ENCODE measurements around the gene LEMD3. TPM values are rescaled to one million over a fixed set of nuclear protein-coding genes. Genes with fewer than 3 reads are reported as not detected.

The LEMD3 gene
- polyA plus RNA-seq, 1 experiment, result 4.7 TPM

GRCh38 chr12:65220761-65221160 is 51.4 kb downstream of the LEMD3 start:
- ChIA-PET POLR2A (no interaction called here), CTCF (no interaction called here)
- Histone ChIP-seq H3K27me3 (ENCODE audit: control insufficient read depth, insufficient read depth, low read length) (no peaks in the 10 kb centered on the region), H3K36me3 (ENCODE audit: control insufficient read depth, insufficient read depth, low read length) (peaks cover 1% of the 10 kb centered on the region), H3K4me3 (ENCODE audit: low read depth, low read length) (no peak overlapping the region)
- no peak for DNase-seq (ENCODE audit: low read depth)
- TF ChIP-seq CTCF (IDR thresholded peaks at IDR 0.05; ENCODE audit: insufficient read depth, low read depth, low read length), result no peak

GRCh38 chr12:65229441-65229840 is 60.1 kb downstream of the LEMD3 start:
- no peak for TF ChIP-seq CTCF (IDR thresholded peaks at IDR 0.05; ENCODE audit: insufficient read depth, low read depth, low read length)
- ChIA-PET CTCF (interaction anchor here (0.9 kb wide), 1 partner anchor 21 kb away, joined by 3 read pairs; no protein-coding TSS in a partner anchor), POLR2A (no interaction called here)
- Histone ChIP-seq H3K36me3 (ENCODE audit: control insufficient read depth, insufficient read depth, low read length) (no peaks in the 10 kb centered on the region), H3K4me3 (ENCODE audit: low read depth, low read length) (no peak overlapping the region), H3K27me3 (ENCODE audit: control insufficient read depth, insufficient read depth, low read length) (no peaks in the 10 kb centered on the region)
- DNase-seq (ENCODE audit: low read depth), result peak; percentile 8

- no peak overlapping the region for H3K4me3 ChIP-seq (ENCODE audit: low read depth, low read length)
- H3K27me3 ChIP-seq (ENCODE audit: control insufficient read depth, insufficient read depth, low read length), result no peaks in the 10 kb centered on the region
- no peaks in the 10 kb centered on the region for H3K36me3 ChIP-seq (ENCODE audit: control insufficient read depth, insufficient read depth, low read length)
- peak; percentile 9 for DNase-seq (ENCODE audit: low read depth)
- TF ChIP-seq CTCF (IDR thresholded peaks at IDR 0.05; ENCODE audit: insufficient read depth, low read depth, low read length), result peak; percentile 40; the same call in 1 of the 2 replicates
- CTCF ChIA-PET, result interaction anchor here (0.8 to 1.6 kb wide), 7 partner anchors 8 to 342 kb away, joined by 3 to 5 read pairs (median 4); no protein-coding TSS in a partner anchor
- POLR2A ChIA-PET, result no interaction called here
These were observed 63.2 kb downstream of the LEMD3 start for GRCh38 chr12:65232476-65233077.

GRCh38 chr12:65237153-65237552 is 67.8 kb downstream of the LEMD3 start:
- H3K27me3 ChIP-seq (ENCODE audit: control insufficient read depth, insufficient read depth, low read length), result no peaks in the 10 kb centered on the region
- H3K36me3 ChIP-seq (ENCODE audit: control insufficient read depth, insufficient read depth, low read length), result 0 out of 2 replicates have a peak, but pooled peaks cover 2% of the 10 kb centered on the region
- no peak for DNase-seq (ENCODE audit: low read depth)
- ChIA-PET POLR2A (no interaction called here), CTCF (no interaction called here)
- TF ChIP-seq CTCF (IDR thresholded peaks at IDR 0.05; ENCODE audit: insufficient read depth, low read depth, low read length), result no peak
- H3K4me3 ChIP-seq (ENCODE audit: low read depth, low read length), result no peak overlapping the region

- Histone ChIP-seq H3K4me3 (ENCODE audit: low read depth, low read length) (no peak overlapping the region), H3K36me3 (ENCODE audit: control insufficient read depth, insufficient read depth, low read length) (0 out of 2 replicates have a peak, but pooled peaks cover 2% of the 10 kb centered on the region), H3K27me3 (ENCODE audit: control insufficient read depth, insufficient read depth, low read length) (no peaks in the 10 kb centered on the region)
- TF ChIP-seq CTCF (IDR thresholded peaks at IDR 0.05; ENCODE audit: insufficient read depth, low read depth, low read length), result no peak
- DNase-seq (ENCODE audit: low read depth), result no peak
- POLR2A ChIA-PET, result interaction anchor here (0.6 kb wide), 1 partner anchor 70 kb away, joined by 4 read pairs; no protein-coding TSS in a partner anchor
- CTCF ChIA-PET, result interaction anchor here (1.1 kb wide), 1 partner anchor 437 kb away, joined by 3 read pairs; no protein-coding TSS in a partner anchor
These were observed 69.2 kb downstream of the LEMD3 start for GRCh38 chr12:65238609-65239008.

All from BJ (cell line).